Loucy (cell line): ENCODE measurements around the gene LTBP4.

Source experiments
- H2AFZ ChIP-seq: fragments of 200-600 bp; sonication (generic); 2 replicates; pipeline ENCODE4 v1.6.0; 2016; ENCODE audit warnings: antibody characterized with exemption, mild to moderate bottlenecking, low read length, moderate library complexity
- H3F3A ChIP-seq: fragments of 200-600 bp; 2 replicates; pipeline ENCODE4 v1.6.0; 2016; ENCODE audit warnings: antibody characterized with exemption, low read depth, mild to moderate bottlenecking
- H3K27me3 ChIP-seq: fragments of 200-600 bp; sonication (generic); 2 replicates; pipeline ENCODE4 v1.6.1; 2014; ENCODE audit warnings: low read length, mild to moderate bottlenecking; ENCODE audit not compliant: insufficient read depth, poor library complexity, severe bottlenecking
- H3K36me3 ChIP-seq: fragments of 200-600 bp; sonication (generic); 2 replicates; pipeline ENCODE4 v1.6.1; 2016; ENCODE audit warnings: low read length; ENCODE audit not compliant: insufficient read depth
- H3K4me1 ChIP-seq: fragments of 200-600 bp; sonication (generic); 2 replicates; pipeline ENCODE4 v1.5.1; 2014; ENCODE audit warnings: low read length, mild to moderate bottlenecking; ENCODE audit not compliant: insufficient read depth, poor library complexity, severe bottlenecking
- H3K4me2 ChIP-seq: fragments of 200-600 bp; sonication (generic); 2 replicates; pipeline ENCODE4 v1.6.0; 2014; ENCODE audit warnings: antibody characterized with exemption, low read length, low read depth, mild to moderate bottlenecking; ENCODE audit not compliant: poor library complexity, severe bottlenecking
- H3K4me3 ChIP-seq: fragments of 200-600 bp; sonication (generic); 2 replicates; pipeline ENCODE4 v1.5.1; 2014; ENCODE audit warnings: low read length, mild to moderate bottlenecking, mixed read lengths; ENCODE audit not compliant: poor library complexity, severe bottlenecking
- H3K79me2 ChIP-seq: fragments of 200-600 bp; sonication (generic); 2 replicates; pipeline ENCODE4 v1.6.1; 2014; ENCODE audit warnings: low read length; ENCODE audit not compliant: insufficient read depth
- H3K9ac ChIP-seq: fragments of 200-600 bp; sonication (generic); 2 replicates; pipeline ENCODE4 v1.6.0; 2014; ENCODE audit warnings: mild to moderate bottlenecking, low read depth, low read length, moderate library complexity; ENCODE audit not compliant: poor library complexity, severe bottlenecking
- H3K9me2 ChIP-seq: fragments of 200-600 bp; sonication (generic); replicated peaks from 2 replicates; pipeline ENCODE4 v1.6.1; 2016; ENCODE audit warnings: low read depth, low read length, mixed read lengths
- H3K9me3 ChIP-seq: fragments of 200-600 bp; sonication (generic); 2 replicates; pipeline ENCODE4 v1.6.1; 2014; ENCODE audit warnings: mild to moderate bottlenecking, antibody characterized with exemption, low read length, low read depth; ENCODE audit not compliant: insufficient read depth
- H4K20me1 ChIP-seq: fragments of 200-600 bp; sonication (generic); 2 replicates; pipeline ENCODE4 v1.6.0; 2014; ENCODE audit warnings: antibody characterized with exemption, low read length, mild to moderate bottlenecking; ENCODE audit not compliant: insufficient read depth, poor library complexity, severe bottlenecking
- CTCF ChIP-seq: fragments of 200-600 bp; sonication (generic); conservative IDR thresholded peaks from 2 replicates; pipeline ENCODE4 v1.5.1; 2014; ENCODE audit warnings: mild to moderate bottlenecking, antibody characterized with exemption, low read length
- EZH2phosphoT487 ChIP-seq: fragments of 200-600 bp; IDR thresholded peaks from 2 replicates; pipeline ENCODE4 v1.6.1; 2018; ENCODE audit warnings: antibody characterized with exemption, mild to moderate bottlenecking, moderate library complexity, borderline replicate concordance

The LTBP4 gene

GRCh38 chr19:40565910-40566495 lies 35.2 kb upstream of the LTBP4 start:
- H3K9ac ChIP-seq: no peak overlapping the region
- no peaks in the 10 kb centered on the region for H3K9me3 ChIP-seq
- H3K79me2 ChIP-seq: no peaks in the 10 kb centered on the region
- H4K20me1 ChIP-seq: no peaks in the 10 kb centered on the region
- TF ChIP-seq CTCF: no peak
- TF ChIP-seq EZH2phosphoT487: no peak
- H3K36me3 ChIP-seq: no peaks in the 10 kb centered on the region
- no peaks in the 10 kb centered on the region for H3K9me2 ChIP-seq
- no peaks in the 10 kb centered on the region for H3K27me3 ChIP-seq
- no peak overlapping the region for H2AFZ ChIP-seq
- H3K4me2 ChIP-seq: no peak overlapping the region
- no peak overlapping the region for H3K4me3 ChIP-seq
- H3F3A ChIP-seq: no peaks in the 10 kb centered on the region
- H3K4me1 ChIP-seq: peaks cover 8% of the 10 kb centered on the region

- Histone ChIP-seq H3K9ac (no peak overlapping the region), H3K4me2 (no peak overlapping the region), H3K9me3 (no peaks in the 10 kb centered on the region), H3K27me3 (no peaks in the 10 kb centered on the region), H3K79me2 (no peaks in the 10 kb centered on the region), H3K9me2 (no peaks in the 10 kb centered on the region), H3K4me1 (peaks cover 6% of the 10 kb centered on the region), H3F3A (no peaks in the 10 kb centered on the region), H4K20me1 (no peaks in the 10 kb centered on the region), H3K4me3 (no peak overlapping the region), H2AFZ (no peak overlapping the region), H3K36me3 (no peaks in the 10 kb centered on the region)
- TF ChIP-seq EZH2phosphoT487 (no peak), CTCF (no peak)
Measured at GRCh38 chr19:40567040-40567749, 34.0 kb upstream of the LTBP4 start.

DNA sequence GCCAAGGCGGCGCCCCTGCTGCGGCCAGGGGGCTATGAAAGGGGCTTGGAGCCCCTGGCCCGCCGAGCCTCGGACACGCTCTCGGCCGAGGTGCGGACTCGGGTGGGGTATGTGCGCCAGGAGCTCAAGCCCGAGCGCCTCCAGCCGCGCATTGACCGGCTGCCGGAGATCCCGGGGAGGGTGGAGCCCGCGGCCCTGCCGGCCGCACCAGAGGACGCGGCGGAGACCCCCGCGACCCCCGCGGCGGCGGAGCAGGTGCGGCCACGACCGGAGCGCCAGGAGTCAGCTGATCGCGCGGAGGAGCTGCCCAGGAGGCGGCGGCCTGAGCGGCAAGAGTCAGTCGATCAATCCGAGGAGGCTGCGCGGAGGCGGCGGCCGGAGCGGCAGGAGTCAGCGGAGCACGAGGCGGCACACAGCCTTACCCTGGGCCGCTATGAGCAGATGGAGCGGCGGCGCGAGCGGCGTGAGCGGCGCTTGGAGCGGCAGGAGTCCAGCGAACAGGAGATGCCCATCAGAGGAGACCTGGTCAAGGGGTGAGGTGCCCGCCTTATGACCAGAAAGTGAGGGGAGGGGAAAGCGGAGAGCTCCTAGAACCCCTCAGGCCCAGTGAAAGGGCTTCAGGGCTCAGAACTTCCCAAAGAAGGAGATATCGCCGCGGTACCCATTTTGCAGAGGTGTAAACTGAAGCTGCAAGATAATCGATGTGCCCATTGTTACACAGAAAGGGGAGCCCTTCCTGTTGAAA lies 33.2 kb upstream of the LTBP4 start:
- H3K27me3 ChIP-seq: no peaks in the 10 kb centered on the region
- no peak overlapping the region for H3K4me2 ChIP-seq
- H3K4me3 ChIP-seq: no peak overlapping the region
- TF ChIP-seq EZH2phosphoT487 (no peak), CTCF (no peak)
- H3K9me2 ChIP-seq: no peaks in the 10 kb centered on the region
- no peaks in the 10 kb centered on the region for H4K20me1 ChIP-seq
- H3K79me2 ChIP-seq: no peaks in the 10 kb centered on the region
- H3K36me3 ChIP-seq: no peaks in the 10 kb centered on the region
- no peak overlapping the region for H3K9ac ChIP-seq
- peaks cover 5% of the 10 kb centered on the region for H3K4me1 ChIP-seq
- H3F3A ChIP-seq: no peaks in the 10 kb centered on the region
- no peaks in the 10 kb centered on the region for H3K9me3 ChIP-seq
- no peak overlapping the region for H2AFZ ChIP-seq
